HFF-Myc (cell line): ENCODE data around the gene BPIFB2.

Source experiments
- DNase-seq: peaks from one replicate; pipeline ENCODE4 v3.0.0-alpha.2; 2011; ENCODE audit warnings: low read depth; ENCODE audit errors: extremely low read depth
- H3K4me3 ChIP-seq: replicated peaks from 2 replicates; pipeline ENCODE4 v1.5.1; 2011; ENCODE audit warnings: low read depth, mild to moderate bottlenecking, control low read depth, low read length
- CTCF ChIP-seq: IDR thresholded peaks from 2 replicates; pipeline ENCODE4 v1.5.1; 2012; ENCODE audit warnings: mild to moderate bottlenecking, low read depth, low read length, control low read depth; ENCODE audit errors: missing control alignments

Gene BPIFB2

GRCh38 chr20:32977281-32978008, 30.1 kb upstream of the BPIFB2 start:
- H3K4me3 ChIP-seq, result no peak overlapping the region
- DNase-seq, result no peak
- TF ChIP-seq CTCF, result no peak

- H3K4me3 ChIP-seq, result no peak overlapping the region
- DNase-seq, result no peak
- TF ChIP-seq CTCF, result no peak
These were observed 29.5 kb upstream of the BPIFB2 start for GRCh38 chr20:32978009-32978335.

- H3K4me3 ChIP-seq, result no peak overlapping the region
- DNase-seq, result no peak
- TF ChIP-seq CTCF, result no peak
These were observed 28.1 kb upstream of the BPIFB2 start for GRCh38 chr20:32979201-32979998.

GRCh38 chr20:32980131-32980941, 27.2 kb upstream of the BPIFB2 start:
- TF ChIP-seq CTCF, result no peak
- DNase-seq, result no peak
- H3K4me3 ChIP-seq, result no peak overlapping the region

GRCh38 chr20:32980990-32981389, 26.5 kb upstream of the BPIFB2 start:
- no peak for TF ChIP-seq CTCF
- no peak overlapping the region for H3K4me3 ChIP-seq
- no peak for DNase-seq

- no peak for DNase-seq
- H3K4me3 ChIP-seq, result no peak overlapping the region
- TF ChIP-seq CTCF, result no peak
These were observed 24.7 kb upstream of the BPIFB2 start for GRCh38 chr20:32982617-32983458.
